ENCODE results near the gene GJA9.
"Not testable (repeated sequence)": the region's sequence is repeated elsewhere in the genome, so short reads cannot be mapped to it uniquely, and the experiment has no call there.

GJA9 gene

DNA sequence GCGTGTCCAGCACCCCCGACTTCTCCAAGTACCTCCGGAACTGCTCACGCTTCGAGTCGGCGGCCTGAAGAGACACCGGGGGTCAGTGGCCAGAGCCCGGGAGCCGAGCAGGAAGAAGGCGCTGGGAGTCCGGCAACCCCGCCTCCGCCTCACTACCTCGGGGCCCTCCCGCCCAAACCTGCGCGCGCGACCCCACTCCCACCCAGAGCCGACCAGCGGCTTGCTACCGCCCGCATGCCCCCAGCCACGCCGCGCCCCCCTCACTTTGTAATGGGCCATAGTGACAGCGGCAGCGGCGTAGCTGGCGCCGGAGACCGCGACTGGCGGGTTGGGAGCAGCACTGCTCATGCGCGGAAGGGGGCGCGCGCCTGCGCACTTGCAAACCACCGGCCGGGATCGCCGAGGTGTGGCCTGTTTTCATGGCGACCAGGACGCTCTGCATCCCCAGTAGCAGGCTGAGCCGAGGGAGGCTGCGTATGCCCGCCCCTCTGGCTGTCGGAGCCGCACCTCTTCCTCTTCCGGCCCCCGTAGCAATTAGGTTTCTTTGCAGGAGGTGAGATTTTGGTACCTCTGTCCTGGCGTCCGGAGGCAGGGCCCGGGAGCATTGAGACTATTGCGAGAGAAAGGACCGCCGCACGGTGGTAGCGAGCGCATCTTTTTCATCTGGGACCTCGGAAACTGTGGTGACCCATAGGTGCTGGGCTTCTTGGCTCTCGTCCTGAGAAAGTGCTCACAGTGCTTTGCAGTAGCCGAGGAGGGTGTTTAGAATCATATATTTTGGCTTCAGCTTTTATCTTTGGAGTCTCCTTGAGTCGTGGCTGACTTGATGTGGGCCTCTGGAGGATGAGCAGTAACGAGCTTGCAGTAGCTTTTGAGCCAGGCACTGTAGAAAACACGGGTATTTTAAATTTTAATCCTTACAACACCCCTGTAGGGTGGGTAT is 8.1 kb downstream of the GJA9 start, which contains the start of gene MYCBP:
MYCBP (minus strand) TSS at position 322 of the 943 bp plus-strand sequence; CDS start at position 279, 43 bp downstream.
- peak; percentile 90 for DNase-seq

DNA sequence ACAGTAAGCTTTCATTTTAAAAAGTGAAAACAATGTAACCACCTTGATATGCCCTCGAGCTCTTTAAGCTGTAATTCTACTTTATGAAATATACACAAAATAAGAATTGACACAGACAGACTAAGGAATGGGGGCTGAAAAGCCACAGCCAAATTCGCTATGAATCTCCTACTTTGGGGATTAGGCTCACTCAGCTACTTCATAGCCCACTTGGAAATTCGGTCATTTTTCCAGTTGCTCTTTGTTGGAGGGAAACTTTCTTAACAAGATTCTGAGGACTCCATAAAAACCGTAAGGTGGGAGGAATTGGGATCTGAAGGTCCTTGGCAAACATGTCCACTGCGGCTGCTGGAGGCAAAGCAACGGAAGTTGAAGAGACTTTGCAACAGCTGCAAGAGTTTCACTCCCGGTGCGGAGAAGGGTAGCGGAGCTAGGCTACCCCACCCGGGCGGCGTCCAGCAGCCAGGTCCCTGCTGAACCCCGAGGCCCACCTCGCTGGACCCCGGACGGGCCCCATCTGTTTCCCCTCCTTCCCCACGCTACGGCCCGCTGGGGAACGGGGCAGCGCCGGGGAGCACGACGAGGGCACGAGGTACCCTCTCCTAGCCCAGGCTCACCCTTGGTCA is 8.9 kb downstream of the GJA9 start:
- DNase-seq = no peak

DNA sequence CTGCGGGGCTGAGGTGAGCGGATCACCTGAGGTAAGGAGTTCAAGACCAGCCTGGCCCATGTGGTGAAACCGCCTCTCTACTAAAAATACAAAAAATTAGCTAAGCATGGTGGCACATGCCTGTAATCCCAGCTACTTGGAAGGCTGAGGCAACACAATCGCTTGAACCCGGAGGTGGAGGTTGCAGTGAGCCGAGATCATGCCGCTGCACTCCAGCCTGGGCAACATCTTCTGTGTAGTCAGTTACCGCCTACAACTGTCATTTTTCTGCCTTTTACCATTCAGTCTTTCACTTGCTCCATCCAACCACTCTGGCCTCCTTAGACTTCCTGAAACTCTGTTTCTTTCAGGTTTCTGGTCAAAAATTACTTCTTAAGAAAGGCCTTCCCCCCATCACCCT is 10.4 kb downstream of the GJA9 start:
- no peak for DNase-seq

DNA sequence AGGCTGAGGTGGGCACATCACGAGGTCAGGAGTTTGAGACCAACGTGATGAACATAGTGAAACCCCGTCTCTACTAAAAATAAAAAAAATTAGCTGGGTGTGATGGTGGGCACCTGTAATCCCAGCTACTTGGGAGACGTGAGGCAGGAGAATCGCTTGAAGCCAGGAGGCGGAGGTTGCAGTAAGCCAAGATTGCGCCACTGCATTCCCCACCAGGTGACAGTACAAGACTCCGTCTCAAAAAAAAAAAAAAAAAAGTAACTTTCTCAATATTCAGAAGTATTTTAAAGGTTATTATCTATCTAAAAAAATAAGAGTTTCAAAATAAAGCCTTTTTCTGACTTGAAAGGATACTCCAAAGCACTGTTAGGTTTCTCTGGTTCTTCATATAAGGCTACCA is 14.2 kb downstream of the GJA9 start:
- DNase-seq = no peak

DNA sequence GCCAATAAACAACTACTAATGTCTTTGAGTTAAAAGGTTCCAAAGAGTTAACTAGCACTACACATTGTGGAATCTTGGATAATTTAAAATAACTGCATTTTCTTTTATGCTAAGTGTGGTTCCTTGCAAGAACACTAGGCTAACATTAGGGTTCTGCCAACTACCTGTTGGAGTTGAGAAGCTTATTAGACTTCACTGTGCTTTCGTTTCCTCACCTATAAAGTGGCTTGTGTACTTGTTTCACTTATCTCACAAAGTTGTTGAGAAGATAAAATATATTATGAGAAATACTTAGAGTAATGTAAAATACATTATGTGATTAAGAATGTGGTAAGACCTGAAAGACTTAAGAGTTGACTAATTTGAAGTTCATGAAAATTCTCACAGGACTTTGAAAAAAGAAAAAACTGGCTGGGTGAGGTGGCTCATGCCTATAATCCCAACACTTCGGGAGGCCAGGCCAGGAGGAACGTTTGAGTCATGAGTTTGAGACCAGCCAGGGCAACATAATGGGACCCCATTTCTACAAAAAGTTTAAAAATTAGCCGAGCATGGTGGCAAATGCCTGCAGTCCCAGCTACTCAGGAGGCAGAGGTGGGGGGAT is 16.2 kb downstream of the GJA9 start:
- DNase-seq = no peak

DNA sequence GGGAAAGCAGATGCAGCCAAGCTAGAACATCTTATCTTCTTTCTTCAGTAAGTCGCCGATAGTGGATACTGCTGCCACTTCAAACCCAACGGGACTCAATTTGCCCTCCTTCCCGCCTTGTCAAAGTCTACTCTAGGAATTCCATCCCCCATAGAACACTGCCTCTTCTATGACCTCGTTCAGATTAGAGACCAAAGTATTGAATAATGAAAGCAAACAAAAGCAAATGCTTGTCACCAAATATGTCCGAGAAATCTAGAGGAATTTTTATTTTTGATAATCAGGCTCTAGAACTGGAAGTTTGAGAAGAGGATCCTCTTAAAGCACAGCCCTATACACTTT is 21.0 kb downstream of the GJA9 start:
- no peak for DNase-seq

DNA sequence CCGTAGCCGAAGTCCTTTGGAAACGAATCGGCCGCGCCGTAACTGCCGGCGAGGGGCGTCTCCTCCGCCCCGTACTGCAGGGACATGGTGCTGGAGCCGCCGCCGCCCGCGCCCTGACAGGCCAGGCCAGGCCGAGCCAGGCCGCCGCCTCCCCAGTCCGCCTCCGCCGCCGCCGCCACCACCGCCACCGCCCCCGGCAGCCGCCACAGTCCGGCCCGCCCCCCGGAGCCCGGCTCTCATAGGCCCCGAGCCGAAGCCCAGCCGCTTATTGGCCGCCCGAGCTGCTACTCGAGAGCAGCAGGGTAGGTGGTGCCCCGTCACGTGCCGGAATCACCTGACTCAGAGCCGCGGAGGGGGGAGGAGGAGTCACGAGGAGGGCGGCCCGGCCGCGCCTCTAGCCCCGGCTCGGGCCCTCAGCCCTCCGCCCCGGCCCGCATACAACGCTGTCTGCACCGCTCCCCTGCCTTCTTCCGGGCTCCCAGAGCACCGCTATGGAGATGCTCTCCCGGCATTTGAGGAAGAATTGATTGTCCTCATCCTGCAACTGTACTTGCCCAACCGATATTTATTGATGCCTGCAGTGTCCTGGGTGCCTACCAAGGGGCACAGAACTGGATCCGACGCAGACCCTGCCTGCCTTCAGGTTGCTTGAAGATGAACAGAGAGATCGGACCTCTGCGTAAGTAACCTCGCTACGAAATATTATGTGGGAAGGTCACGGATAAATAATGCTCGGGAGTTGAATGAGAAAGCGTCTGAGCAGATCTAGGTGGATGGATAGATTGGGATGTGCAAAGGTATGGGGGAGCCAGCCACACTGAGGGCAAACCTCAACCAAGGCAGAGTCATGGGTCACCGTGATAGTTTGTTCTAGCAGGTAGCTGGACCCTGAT is 21.6 kb downstream of the GJA9 start, which contains the start of gene RRAGC:
RRAGC (minus strand) TSS at position 212 of the 893 bp plus-strand sequence; CDS start at position 86, 126 bp downstream.
- DNase-seq = peak; percentile 86

DNA sequence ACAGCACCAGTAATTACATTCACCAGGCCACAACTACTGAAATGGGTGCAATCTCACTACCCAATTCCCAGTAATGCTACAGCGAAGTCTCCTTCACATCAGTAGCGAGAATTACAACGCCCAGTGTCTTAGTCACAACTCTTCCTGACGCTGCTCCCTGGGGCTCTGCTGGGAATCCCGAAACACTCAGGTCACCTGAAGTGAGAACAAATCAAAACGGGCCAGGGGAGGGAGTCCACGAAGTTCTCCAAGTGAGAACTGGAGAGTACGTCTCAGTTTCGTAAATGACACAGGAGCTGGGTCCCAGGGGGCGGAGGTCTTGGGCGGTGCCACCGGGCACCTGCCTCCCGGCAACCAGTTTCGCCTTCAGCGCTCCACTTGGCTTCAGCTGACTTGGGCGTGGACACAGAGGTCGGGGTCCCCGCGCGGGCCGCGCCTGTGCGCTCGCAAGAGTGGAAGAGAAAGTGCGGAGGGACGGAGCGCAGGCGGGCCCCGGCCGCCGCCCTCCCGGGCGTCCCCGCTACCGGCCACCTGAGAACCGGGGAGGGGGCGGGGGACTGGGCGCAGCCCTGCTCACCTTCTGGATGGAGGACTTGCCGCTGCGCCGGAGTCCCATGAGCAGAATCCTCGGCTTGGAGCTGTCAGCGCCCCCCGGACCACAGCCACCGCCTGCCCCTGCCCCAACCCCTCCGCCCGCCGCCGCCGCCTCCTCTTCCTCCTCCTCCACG is 22.4 kb downstream of the GJA9 start:
- DNase-seq = no peak

DNA sequence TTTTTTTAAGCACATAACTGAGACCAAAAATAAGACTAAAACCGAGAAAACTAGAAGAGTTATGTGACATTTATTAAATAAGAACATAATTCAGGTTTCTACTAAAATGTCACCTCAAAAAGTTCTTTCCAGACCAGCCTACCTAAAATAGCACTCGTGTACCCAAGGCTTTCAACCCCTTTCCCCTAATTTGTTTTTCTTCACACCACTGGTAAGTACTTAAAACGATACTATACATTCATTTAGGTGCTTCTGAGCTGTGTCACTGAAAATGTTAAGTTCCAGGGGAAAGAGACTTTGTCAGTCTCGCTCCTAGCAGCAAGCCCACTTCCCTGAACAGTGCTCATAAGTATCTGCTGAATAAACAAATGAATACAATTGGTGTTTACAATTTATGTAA is 28.6 kb downstream of the GJA9 start:
- no peak for DNase-seq

DNA sequence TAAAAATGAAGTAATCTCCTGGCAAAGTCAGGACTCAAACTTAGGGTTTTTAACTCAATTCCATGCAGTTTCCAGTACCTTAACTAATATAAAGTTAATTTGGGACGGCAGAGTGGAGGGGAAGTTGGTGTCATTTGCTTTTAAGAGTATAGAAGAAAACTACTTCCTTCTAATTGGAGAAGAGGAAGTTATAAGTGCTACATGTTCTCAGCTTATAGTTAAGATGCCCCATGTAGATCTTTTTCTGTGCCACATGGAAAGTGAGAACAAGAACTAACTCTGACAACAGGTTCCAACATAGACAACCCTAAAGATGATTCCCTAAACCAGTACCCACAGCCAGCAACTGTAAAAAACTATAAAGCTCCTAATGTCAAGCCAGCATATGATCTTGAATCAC is 33.3 kb downstream of the GJA9 start:
- DNase-seq = no peak

DNA sequence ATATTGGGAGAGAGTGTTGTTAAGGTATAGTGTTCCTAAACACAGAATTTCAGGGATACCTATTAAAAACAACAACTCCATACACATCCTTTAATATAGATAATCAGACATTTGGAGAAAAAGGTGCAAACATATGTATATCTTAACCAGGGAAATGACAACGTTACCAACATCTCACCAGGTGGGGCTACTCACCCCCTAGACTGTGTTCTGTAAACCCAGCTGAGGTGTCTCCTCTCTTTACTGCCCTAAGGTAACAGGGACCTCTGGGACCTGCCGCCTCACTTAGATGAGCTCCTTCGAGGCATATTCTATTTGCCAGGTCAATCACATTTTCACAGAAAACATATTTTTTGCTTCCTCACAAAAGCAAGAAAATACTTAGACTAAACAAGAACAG is 35.2 kb downstream of the GJA9 start:
- no peak for DNase-seq

DNA sequence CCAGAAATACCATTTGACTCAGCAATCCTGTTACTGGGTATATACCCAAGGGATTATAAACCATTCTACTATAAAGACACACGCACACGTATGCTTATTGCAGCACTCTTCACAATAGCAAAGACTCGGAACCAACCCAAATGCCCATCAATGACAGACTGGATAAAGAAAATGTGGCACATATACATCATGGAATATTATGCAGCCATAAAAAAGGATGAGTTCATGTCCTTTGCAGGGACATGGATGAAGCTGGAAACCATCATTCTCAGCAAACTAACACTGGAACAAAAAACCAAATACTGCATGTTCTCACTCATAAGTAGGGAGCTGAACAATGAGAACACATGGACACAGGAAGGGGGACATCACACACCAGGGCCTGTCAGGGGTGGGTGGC is 36.3 kb downstream of the GJA9 start:
- DNase-seq = not testable (repeated sequence)

DNA sequence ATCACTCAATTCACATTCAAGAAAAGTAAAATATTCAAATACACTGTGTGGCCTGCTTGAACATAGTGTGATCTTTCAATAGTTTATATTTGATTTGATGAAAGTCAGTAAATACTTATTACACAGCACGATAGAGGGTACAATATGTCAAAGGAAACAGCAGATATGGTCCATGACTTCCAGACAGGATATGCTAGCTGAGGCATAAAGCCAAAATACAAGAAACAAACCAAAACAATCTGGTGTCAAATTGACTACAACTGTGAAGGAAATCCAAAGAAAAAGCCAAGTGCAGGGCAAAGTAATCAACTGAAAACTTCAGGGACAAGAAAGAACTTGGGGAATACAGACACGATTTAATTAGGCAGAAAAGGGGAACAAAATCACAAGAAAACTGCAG is 41.1 kb downstream of the GJA9 start:
- no peak for DNase-seq

DNA sequence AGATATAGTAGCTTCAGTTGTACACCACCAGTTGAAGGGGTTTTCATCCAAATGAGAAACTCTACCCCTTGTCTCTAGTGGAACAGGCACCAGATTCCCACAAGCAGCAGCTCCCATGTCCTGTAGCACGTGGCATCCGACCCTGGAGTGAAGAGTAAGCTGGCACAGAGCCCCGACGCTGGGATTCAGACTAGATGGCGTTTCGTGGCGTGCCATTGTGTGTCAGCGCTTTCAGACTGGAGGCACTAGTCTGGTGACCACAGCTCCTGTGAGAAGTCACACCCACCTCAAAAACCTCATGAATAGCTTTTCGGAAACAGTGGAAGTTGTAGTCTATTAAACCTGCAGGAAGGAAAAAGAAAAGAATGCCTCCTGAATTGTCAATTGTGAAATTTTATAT is 42.0 kb downstream of the GJA9 start:
- no peak for DNase-seq

DNA sequence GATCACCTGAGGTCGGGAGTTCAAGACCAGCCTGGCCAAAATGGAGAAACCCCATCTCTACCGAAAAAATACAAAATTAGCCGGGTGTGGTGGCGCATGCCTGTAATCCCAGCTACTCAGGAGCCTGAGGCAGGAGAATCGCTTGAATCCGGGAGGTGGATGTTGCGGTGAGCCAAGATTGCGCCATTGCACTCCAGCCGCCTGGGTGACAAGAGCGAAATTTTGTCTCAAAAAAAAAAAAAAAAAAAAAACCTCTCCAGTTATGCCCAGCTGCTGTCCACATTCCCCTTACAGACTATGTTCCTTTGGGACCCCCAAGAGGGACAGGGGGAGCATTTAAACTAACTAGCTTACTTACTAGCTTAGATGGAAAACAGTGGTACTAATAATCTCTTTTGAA is 45.1 kb downstream of the GJA9 start:
- DNase-seq = not testable (repeated sequence)

DNA sequence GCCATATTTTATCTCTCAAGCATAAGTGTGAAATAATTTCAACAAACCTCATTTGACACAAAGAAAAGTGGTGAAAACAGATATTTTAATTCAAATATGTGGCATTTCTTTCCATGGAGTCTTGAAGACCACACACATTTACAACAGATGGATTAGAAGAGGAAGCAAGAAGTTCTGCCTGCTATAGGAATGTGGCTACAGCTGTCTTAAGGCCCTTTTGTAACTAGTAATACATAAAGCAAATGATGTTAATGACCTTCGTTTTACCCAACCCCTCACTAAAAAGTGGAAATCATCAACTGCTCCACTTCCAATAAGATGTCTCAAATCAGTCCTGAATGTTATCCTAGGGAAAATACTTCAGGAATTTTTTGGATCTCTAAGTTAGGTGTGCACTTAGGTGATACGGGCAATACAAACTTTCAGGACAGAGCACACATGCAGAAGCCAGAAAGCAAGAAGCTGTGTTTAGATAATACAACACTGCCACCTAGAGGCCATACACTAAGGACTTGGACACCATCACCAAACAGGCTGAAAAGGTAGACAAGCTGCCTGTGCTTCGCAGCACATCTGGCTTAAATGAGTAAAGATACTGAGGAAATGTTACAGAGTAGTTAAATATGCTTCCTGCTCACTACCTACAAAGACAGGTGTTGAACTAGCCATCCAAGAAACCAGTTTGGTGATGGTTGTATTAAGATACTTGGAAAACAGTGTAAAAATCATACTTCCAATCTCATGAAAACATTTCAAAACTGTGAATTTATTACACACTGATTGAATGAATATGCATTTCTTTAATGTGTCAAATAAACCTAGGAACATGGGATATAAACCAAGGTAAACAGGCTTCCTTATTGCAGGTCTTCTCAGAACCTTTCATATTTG is 46.2 kb downstream of the GJA9 start:
- DNase-seq = peak; percentile 67

DNA sequence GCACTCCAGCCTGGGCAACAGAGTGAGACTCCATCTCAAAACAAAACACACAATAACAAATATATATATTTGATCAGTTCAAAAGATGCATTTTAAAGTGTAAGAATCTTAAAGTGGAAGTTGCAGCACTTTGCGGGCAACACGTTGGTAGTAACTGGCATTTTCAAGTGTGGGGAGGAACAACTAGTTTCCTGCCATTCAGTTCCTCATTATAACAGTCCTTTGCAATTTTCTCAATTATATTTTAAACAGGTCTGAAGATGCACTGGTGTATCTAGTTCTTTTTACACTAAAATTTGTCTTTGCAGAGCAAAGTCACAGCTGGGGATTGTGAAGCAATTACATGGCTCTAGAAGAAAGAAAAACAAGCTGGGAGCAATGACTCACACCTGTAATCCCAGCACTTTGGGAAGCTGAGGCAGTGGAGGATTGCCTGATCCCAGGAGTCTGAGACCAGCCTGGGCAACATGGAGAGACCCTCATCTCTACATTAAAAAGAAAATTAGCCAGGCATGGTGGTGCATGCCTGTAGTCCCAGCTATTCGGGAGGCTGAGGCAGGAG is 47.1 kb downstream of the GJA9 start:
- no peak for DNase-seq

DNA sequence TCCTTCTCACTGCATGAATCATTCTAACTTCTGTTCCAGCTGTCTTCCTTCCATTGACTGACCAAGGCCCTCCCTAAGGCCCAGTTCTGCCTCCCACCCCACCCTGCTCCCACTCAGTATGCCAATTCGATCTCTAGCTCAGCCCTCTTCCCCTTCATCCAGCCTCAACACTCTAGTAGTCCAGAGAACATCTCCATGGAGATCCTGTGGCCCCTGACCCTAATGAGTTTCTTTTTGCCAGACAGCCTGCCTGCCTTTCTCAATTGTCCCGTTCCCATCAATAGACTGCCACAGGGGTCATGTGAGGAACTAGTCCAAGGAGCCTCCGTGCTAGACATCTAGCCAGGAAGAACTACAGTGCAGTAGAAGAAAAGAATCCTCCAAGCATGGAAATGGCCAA is 48.2 kb downstream of the GJA9 start:
- no peak for DNase-seq

DNA sequence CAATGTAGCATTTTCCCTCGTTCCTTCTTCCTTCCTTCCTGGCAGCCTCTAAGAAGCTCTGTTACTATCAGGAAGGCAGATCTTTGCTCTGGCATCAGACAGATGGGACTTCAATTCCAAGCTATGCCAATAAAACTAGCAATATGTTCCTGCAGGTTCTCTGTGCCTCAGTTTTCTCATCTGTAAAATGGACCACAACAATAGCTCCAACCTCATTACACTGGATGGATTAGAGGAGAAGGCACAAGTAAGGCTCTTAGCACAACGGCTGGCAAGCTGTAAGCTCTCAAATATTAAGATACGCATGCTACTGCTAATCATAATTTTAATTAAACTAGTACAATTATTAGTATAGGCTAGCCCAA is 49.0 kb downstream of the GJA9 start:
- no peak for DNase-seq

DNA sequence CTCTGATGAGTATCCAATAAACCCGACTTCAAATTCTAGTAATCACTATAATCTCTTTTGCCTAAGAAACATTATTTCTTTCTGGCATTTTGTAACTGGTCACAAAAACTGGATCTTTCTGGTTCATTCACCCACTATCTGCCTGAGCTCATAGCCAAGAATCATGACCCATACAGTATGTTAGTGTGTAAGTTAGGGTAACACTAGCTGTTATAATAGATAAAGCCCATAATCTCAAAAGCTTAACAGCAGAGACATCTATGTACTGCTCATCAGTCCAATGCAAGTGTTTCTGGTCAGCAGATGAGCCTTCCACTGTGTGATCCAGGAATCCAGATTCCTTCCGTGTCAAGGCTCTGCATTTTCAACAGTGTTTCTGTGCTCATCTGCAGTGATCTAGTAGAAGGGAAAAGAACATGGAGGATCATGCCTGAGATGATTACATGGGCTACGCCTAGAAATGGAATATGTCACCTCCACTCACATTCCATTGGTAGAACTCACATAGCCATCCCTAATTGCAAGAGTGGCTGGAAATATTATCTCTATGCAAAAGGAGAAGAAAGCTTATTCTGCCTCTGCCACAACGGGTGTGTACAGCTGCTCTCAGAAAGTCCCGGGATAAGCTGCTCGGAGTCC is 49.5 kb downstream of the GJA9 start:
- no peak for DNase-seq

Data from NCI-H2081 treated with DMSO at 0.1 percent for 48 hours (cell line).